ENCODE data around the gene PPP3CA. TPM values are rescaled to one million over a fixed set of nuclear protein-coding genes. Genes with fewer than 3 reads are reported as not detected.

Gene PPP3CA
- total and polyA plus RNA-seq, 2 of the 8 experiments (the other 6 are each of a cell fraction or from before 2014, with no cell fraction given): 7.9 to 35.0 TPM

GRCh38 chr4:101227715-101228114 lies 119.6 kb downstream of the PPP3CA start:
- Histone ChIP-seq H3K23ac (ENCODE audit: insufficient read length) (no peak overlapping the region), H2AK5ac (ENCODE audit: low read depth, low read length) (no peak overlapping the region), H4K20me1 (replicated peaks in 1 of 2; ENCODE audit: control insufficient read depth in 1 of 2, insufficient read depth in 2 of 2, low read length in 2 of 2) (no peaks in the 10 kb centered on the region), H2BK12ac (ENCODE audit: low read depth, low read length) (no peak overlapping the region), H3K23me2 (ENCODE audit: low read depth, low read length) (no peaks in the 10 kb centered on the region), H3K9me3 (ENCODE audit: insufficient read depth in 2 of 2, low read depth in 1 of 2, low read length in 1 of 2) (no peaks in the 10 kb centered on the region), H2BK120ac (replicated peaks; ENCODE audit: low read depth, low read length) (no peak overlapping the region), H4K8ac (ENCODE audit: extremely low read depth, insufficient read depth, low read length) (no peak overlapping the region), H2AFZ (ENCODE audit: low read length) (no peak overlapping the region), H3K4me1 (replicated peaks in 1 of 4; ENCODE audit: control insufficient read depth in 3 of 4, insufficient read depth in 4 of 4, low read length in 3 of 4) (no peaks in the 10 kb centered on the region), H3K14ac (ENCODE audit: insufficient read length) (no peak overlapping the region), H3K27me3 (replicated peaks in 1 of 4; ENCODE audit: control insufficient read depth in 3 of 4, extremely low read depth in 1 of 4, insufficient read depth in 3 of 4, low read length in 3 of 4) (no peaks in the 10 kb centered on the region), H4K5ac (ENCODE audit: insufficient read length, low read depth, low read length) (no peak overlapping the region), H3K4me2 (ENCODE audit: insufficient read depth in 1 of 2, low read depth in 2 of 2, low read length in 2 of 2) (no peak overlapping the region), H3K4me3 (ENCODE audit: extremely low read depth in 1 of 4, insufficient read depth in 2 of 4, low read depth in 3 of 4, low read length in 4 of 4) (no peak overlapping the region), H3K56ac (replicated peaks; ENCODE audit: insufficient read length, low read depth, low read length) (no peak overlapping the region), H3K18ac (ENCODE audit: extremely low read depth, low read length) (no peak overlapping the region), H4K91ac (replicated peaks; ENCODE audit: insufficient read length, low read length) (no peak overlapping the region), H3K79me2 (ENCODE audit: control insufficient read depth in 1 of 2, insufficient read depth in 2 of 2, low read length in 2 of 2) (peaks cover 0 to 48% of the 10 kb centered on the region in 2 experiments; a peak in 2 of 4 replicates), H3K27ac (ENCODE audit: low read depth, low read length) (no peak overlapping the region), H2BK20ac (ENCODE audit: low read length) (no peak overlapping the region), H3K36me3 (ENCODE audit: control insufficient read depth in 2 of 4, insufficient read depth in 4 of 4, low read length in 3 of 4) (no peaks in the 10 kb centered on the region), H2BK15ac (ENCODE audit: low read length) (no peak overlapping the region), H3K79me1 (ENCODE audit: low read depth, low read length) (no peaks in the 10 kb centered on the region), H3K4ac (replicated peaks; ENCODE audit: insufficient read length, low read depth, low read length) (no peak overlapping the region), H2BK5ac (ENCODE audit: low read depth, low read length) (no peak overlapping the region), H3K9ac (replicated peaks in 1 of 4; ENCODE audit: extremely low read depth in 1 of 4, low read depth in 3 of 4, low read length in 3 of 4) (no peak overlapping the region)
- POLR2A ChIA-PET (ENCODE audit: partially characterized antibody): no interaction called here
- no peak for TF ChIP-seq SAP30 (IDR thresholded peaks at IDR 0.05; ENCODE audit: insufficient read depth, insufficient replicate concordance, low read length)
- no peak for TF ChIP-seq PHF8 (conservative IDR thresholded peaks at IDR 0.05; ENCODE audit: low read depth, low read length)
- TF ChIP-seq CHD1 (IDR thresholded peaks at IDR 0.05; ENCODE audit: low read depth, low read length): no peak
- peak; percentile 72; the same call in 1 of the 2 replicates for TF ChIP-seq KDM1A (IDR thresholded peaks at IDR 0.05; ENCODE audit: borderline replicate concordance, low read length)
- CTCF ChIA-PET (ENCODE audit: partially characterized antibody): no interaction called here
- DNase-seq (ENCODE audit: low read depth in 1 of 2, low spot score in 2 of 2): no peak
- no peak for FAIRE-seq

Data from H1 (cell line).